GM20431 (cell line): ENCODE measurements around the gene BPGM.

ENCODE experiments used
- in situ Hi-C: fragments of 300-500 bp; cut with MseI, MboI; formaldehyde crosslinking; loops from one replicate; pipeline ENCODE4 v1.15.0; 2020; ENCODE audit warnings: low sequenced_read_pairs; ENCODE audit not compliant: unreplicated experiment

Gene BPGM

GRCh38 chr7:134708692-134709091, 62.0 kb downstream of the BPGM start:
- in situ Hi-C loops, result no loop called here

- in situ Hi-C loops, result no loop called here
Observed at GRCh38 chr7:134709197-134709596, 62.5 kb downstream of the BPGM start.

GRCh38 chr7:134710511-134710853, 63.8 kb downstream of the BPGM start:
- in situ Hi-C loops, result no loop called here

GRCh38 chr7:134710854-134711624, 64.4 kb downstream of the BPGM start:
- in situ Hi-C loops, result no loop called here

GRCh38 chr7:134712196-134712595, 65.5 kb downstream of the BPGM start:
- in situ Hi-C loops, result no loop called here

GRCh38 chr7:134714470-134715205, 68.0 kb downstream of the BPGM start:
- in situ Hi-C loops, result no loop called here

- in situ Hi-C loops, result no loop called here
Observed at GRCh38 chr7:134718211-134718875, 71.7 kb downstream of the BPGM start.

- in situ Hi-C loops, result no loop called here
Observed at GRCh38 chr7:134720091-134720935, 73.7 kb downstream of the BPGM start.

GRCh38 chr7:134721171-134721570, 74.5 kb downstream of the BPGM start:
- in situ Hi-C loops, result no loop called here

GRCh38 chr7:134722786-134723322, 76.2 kb downstream of the BPGM start:
- in situ Hi-C loops, result no loop called here

- in situ Hi-C loops, result no loop called here
Observed at GRCh38 chr7:134723892-134724291, 77.2 kb downstream of the BPGM start.

- in situ Hi-C loops, result no loop called here
Observed at GRCh38 chr7:134724606-134725005, 78.0 kb downstream of the BPGM start.

- in situ Hi-C loops, result no loop called here
Observed at GRCh38 chr7:134726581-134726980, 79.9 kb downstream of the BPGM start.

GRCh38 chr7:134727711-134728110, 81.1 kb downstream of the BPGM start:
- in situ Hi-C loops, result no loop called here
